Sigmoid colon (tissue), 4 donors: ENCODE data around the gene RETN.

Experiments
- EP300 ChIP-seq, 4 donors: sonication (generic); formaldehyde crosslinking; IDR thresholded peaks; one replicate each; pipeline ENCODE4 v1.6.1; 2017; ENCODE audit warnings: antibody characterized with exemption in 4 of 4
- POLR2A ChIP-seq, 2 donors: fragments of 450-650 bp; IDR thresholded peaks; one replicate each; pipeline ENCODE4 v1.6.1; 2016; ENCODE audit warnings: antibody characterized with exemption in 2 of 2, mild to moderate bottlenecking in 2 of 2, moderate library complexity in 2 of 2
- POLR2AphosphoS5 ChIP-seq, 4 donors: sonication (generic); formaldehyde crosslinking; IDR thresholded peaks; one replicate each; pipeline ENCODE4 v1.6.1; 2017; ENCODE audit warnings: antibody characterized with exemption in 4 of 4
- TF ChIP-seq, protein P1 (sequence below), 4 experiments: fragments of 450-650 bp in 3 of 4; fragments of 200-600 bp in 1 of 4; IDR thresholded peaks; one replicate each; pipeline ENCODE4 v1.5.1; 2016 to 2019; ENCODE audit warnings: antibody characterized with exemption in 4 of 4, mild to moderate bottlenecking in 3 of 4, moderate library complexity in 2 of 4

DNA sequence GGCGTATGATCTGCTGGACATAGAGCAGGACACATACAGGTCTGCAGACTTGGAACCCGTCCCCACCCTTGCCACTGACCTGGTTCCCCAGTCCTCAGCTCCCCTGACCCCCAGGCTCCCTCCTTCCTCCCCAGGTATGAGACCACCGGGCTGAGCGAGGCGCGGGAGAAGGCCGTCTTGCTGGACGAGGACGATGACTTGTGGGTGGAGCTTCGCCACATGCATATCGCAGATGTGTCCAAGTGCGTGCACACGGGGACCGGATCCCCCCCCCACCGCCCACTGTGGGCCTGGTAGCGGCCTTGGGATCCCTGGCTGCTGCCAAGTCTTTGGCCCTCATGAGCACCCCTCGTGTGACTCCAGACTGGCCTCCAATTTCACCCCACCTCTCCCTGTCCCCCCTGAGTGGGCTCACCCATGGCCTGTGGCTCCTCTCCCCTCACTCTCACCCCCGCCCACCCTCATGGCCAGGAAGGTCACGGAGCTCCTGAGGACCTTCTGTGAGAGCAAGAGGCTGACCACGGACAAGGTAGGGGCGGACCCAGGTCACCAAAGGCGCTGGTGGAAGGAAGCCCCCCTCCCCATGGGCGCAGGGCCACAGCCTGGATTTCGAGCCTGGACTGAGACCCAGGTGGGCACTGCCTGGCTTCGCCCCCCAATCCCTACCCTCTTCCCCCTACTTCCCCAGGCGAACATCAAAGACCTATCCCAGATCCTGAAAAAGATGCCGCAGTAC, 26.4 kb upstream of the RETN start:
- no peak for TF ChIP-seq POLR2AphosphoS5 (IDR thresholded peaks at IDR 0.05)
- no peak for TF ChIP-seq EP300 (IDR thresholded peaks at IDR 0.05)
- TF ChIP-seq POLR2A (IDR thresholded peaks at IDR 0.05): no peak
- TF ChIP-seq, protein P1, sequence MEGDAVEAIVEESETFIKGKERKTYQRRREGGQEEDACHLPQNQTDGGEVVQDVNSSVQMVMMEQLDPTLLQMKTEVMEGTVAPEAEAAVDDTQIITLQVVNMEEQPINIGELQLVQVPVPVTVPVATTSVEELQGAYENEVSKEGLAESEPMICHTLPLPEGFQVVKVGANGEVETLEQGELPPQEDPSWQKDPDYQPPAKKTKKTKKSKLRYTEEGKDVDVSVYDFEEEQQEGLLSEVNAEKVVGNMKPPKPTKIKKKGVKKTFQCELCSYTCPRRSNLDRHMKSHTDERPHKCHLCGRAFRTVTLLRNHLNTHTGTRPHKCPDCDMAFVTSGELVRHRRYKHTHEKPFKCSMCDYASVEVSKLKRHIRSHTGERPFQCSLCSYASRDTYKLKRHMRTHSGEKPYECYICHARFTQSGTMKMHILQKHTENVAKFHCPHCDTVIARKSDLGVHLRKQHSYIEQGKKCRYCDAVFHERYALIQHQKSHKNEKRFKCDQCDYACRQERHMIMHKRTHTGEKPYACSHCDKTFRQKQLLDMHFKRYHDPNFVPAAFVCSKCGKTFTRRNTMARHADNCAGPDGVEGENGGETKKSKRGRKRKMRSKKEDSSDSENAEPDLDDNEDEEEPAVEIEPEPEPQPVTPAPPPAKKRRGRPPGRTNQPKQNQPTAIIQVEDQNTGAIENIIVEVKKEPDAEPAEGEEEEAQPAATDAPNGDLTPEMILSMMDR (IDR thresholded peaks at IDR 0.05): no peak
